GM19328 (cell line): Measurements from ENCODE around the gene HDAC8.
"Not testable (repeated sequence)": the region's sequence is repeated elsewhere in the genome, so short reads cannot be mapped to it uniquely, and the experiment has no call there.

Experiments used
- ATAC-seq: cut with Tn5 transposase; IDR thresholded peaks from one replicate; pipeline ENCODE4 v1.9.1; 2021; ENCODE audit warnings: mild to moderate bottlenecking, moderate library complexity; ENCODE audit not compliant: unreplicated experiment

Gene HDAC8

GRCh38 chrX:72465889-72466288, 106.8 kb downstream of the HDAC8 start:
- ATAC-seq, result no peak

GRCh38 chrX:72461766-72462165, 110.9 kb downstream of the HDAC8 start:
- ATAC-seq, result no peak

GRCh38 chrX:72461288-72461687, 111.4 kb downstream of the HDAC8 start:
- ATAC-seq, result no peak

GRCh38 chrX:72460715-72461114, 111.9 kb downstream of the HDAC8 start:
- no peak for ATAC-seq

- ATAC-seq, result not testable (repeated sequence)
Observed at GRCh38 chrX:72449034-72449433, 123.6 kb downstream of the HDAC8 start.

- ATAC-seq, result not testable (repeated sequence)
Observed at GRCh38 chrX:72440764-72441163, 131.9 kb downstream of the HDAC8 start.

GRCh38 chrX:72436010-72436409, 136.6 kb downstream of the HDAC8 start:
- ATAC-seq, result no peak

GRCh38 chrX:72430405-72430968, 142.2 kb downstream of the HDAC8 start:
- ATAC-seq, result no peak

- no peak for ATAC-seq
Observed at GRCh38 chrX:72421797-72422196, 150.8 kb downstream of the HDAC8 start.

- no peak for ATAC-seq
Observed at GRCh38 chrX:72409993-72410392, 162.7 kb downstream of the HDAC8 start.

- peak; percentile 51 for ATAC-seq
Observed at GRCh38 chrX:72408885-72409284, 163.8 kb downstream of the HDAC8 start.

GRCh38 chrX:72405136-72405535, 167.5 kb downstream of the HDAC8 start:
- not testable (repeated sequence) for ATAC-seq

GRCh38 chrX:72402614-72403013, 170.0 kb downstream of the HDAC8 start:
- ATAC-seq, result no peak

- ATAC-seq, result no peak
Observed at GRCh38 chrX:72399816-72400215, 172.8 kb downstream of the HDAC8 start.

- ATAC-seq, result no peak
Observed at GRCh38 chrX:72396117-72396516, 176.5 kb downstream of the HDAC8 start.

GRCh38 chrX:72395237-72395636, 177.4 kb downstream of the HDAC8 start:
- ATAC-seq, result no peak

- no peak for ATAC-seq
Observed at GRCh38 chrX:72394518-72395170, 178.0 kb downstream of the HDAC8 start.

GRCh38 chrX:72393836-72394517, 178.7 kb downstream of the HDAC8 start:
- ATAC-seq, result no peak

- ATAC-seq, result no peak
Observed at GRCh38 chrX:72392816-72393800, 179.5 kb downstream of the HDAC8 start.

- ATAC-seq, result no peak
Observed at GRCh38 chrX:72392042-72392441, 180.6 kb downstream of the HDAC8 start.

GRCh38 chrX:72387247-72387646, 185.4 kb downstream of the HDAC8 start:
- no peak for ATAC-seq
